Transverse colon (tissue), 4 donors: ENCODE data around the gene CEACAM1. TPM values are rescaled to one million over a fixed set of nuclear protein-coding genes. Genes with fewer than 3 reads are reported as not detected.
A peak's percentile ranks its signal among the peaks of the same experiment; 100 is the strongest.

Experiments used
- DNase-seq: peaks from one replicate; pipeline ENCODE4 v3.0.0-alpha.2; 2019
- H3K27ac ChIP-seq, 4 donors: fragments of 200-600 bp; sonication (generic); 2 replicates each; pipeline ENCODE4 v1.5.1; 2016 to 2018; ENCODE audit warnings: inconsistent platforms in 4 of 4
- H3K27me3 ChIP-seq: fragments of 200-600 bp; sonication (generic); 2 replicates; pipeline ENCODE4 v1.5.1; 2017; ENCODE audit warnings: inconsistent platforms
- H3K36me3 ChIP-seq, 4 donors: fragments of 200-600 bp; sonication (generic); 2 replicates each; pipeline ENCODE4 v1.5.1; 2017 to 2019; ENCODE audit warnings: inconsistent platforms in 4 of 4
- H3K4me1 ChIP-seq, 4 donors: fragments of 200-600 bp; sonication (generic); 2 replicates each; pipeline ENCODE4 v1.5.1; 2017 to 2020; ENCODE audit warnings: inconsistent platforms in 4 of 4
- H3K4me3 ChIP-seq, 4 donors: fragments of 200-600 bp; sonication (generic); 1 replicate in 1 of 4; 2 replicates in 3 of 4; pipeline versions ENCODE4 v1.5.1 to v1.6.1; 2017 to 2019; ENCODE audit warnings: inconsistent platforms in 4 of 4
- H3K9me3 ChIP-seq, 2 donors: fragments of 200-600 bp; sonication (generic); 2 replicates each; pipeline ENCODE4 v1.5.1; 2017 to 2019; ENCODE audit warnings: inconsistent platforms in 2 of 2
- CTCF ChIP-seq, 5 experiments: fragments of 200-600 bp in 3 of 5; fragments of 450-650 bp in 2 of 5; sonication (generic) in 3 of 5; IDR thresholded peaks; 1 replicate in 2 of 5; 2 replicates in 3 of 5; pipeline ENCODE4 v1.5.1; 2016 to 2017; ENCODE audit warnings: antibody characterized with exemption in 5 of 5, inconsistent platforms in 3 of 5, mild to moderate bottlenecking in 2 of 5, moderate library complexity in 1 of 5
- EP300 ChIP-seq: sonication (generic); formaldehyde crosslinking; IDR thresholded peaks from one replicate; pipeline ENCODE4 v1.6.1; 2017; ENCODE audit warnings: antibody characterized with exemption, low read depth
- POLR2A ChIP-seq: fragments of 450-650 bp; IDR thresholded peaks from one replicate; pipeline ENCODE4 v1.6.1; 2016; ENCODE audit warnings: antibody characterized with exemption, mild to moderate bottlenecking, moderate library complexity
- POLR2AphosphoS5 ChIP-seq, 3 donors: sonication (generic); formaldehyde crosslinking; IDR thresholded peaks; one replicate each; pipeline ENCODE4 v1.6.1; 2016; ENCODE audit warnings: antibody characterized with exemption in 3 of 3
- WGBS, 2 donors: methylation state at CpG; one replicate each; pipeline ENCODE4 v1.1.5; 2018; ENCODE audit warnings: low coverage in 1 of 2; 5-methylcytosine and 5-hydroxymethylcytosine counted together
- in situ Hi-C, 4 donors: fragments of 200-750 bp; cut with MboI; loops; one replicate each; pipeline versions ENCODE4 v1.15.0 to v1.15.1; 2017; ENCODE audit warnings: low sequenced_read_pairs in 3 of 4, low pct_ligation_motif_present in 1 of 4, low pct_unique_long_range_greater_than_20kb in 1 of 4
- intact Hi-C: fragments of 100-400 bp; cut with DNase I; formaldehyde crosslinking; loops from one replicate; pipeline ENCODE4 v1.15.1; 2023; ENCODE audit warnings: low total_unique reads
- total RNA-seq, 4 donors: library from RNA; depleted of rRNA; stranded (reverse); fragments of >200 nt; gene quantifications; one replicate each; pipeline ENCODE4 v1.1.0, GENCODE V29; 2016

Gene CEACAM1
- 100 to 1,000 TPM in 3 of 4 donors, 10 to 100 TPM in 1; 38.6 to 835 (median 564) TPM for total RNA-seq

- TF ChIP-seq CTCF (IDR thresholded peaks at IDR 0.05) = no peak
- TF ChIP-seq POLR2AphosphoS5 (IDR thresholded peaks at IDR 0.05) = peak; percentile 39 to 88 (median 87)
- peak; percentile 84 for TF ChIP-seq POLR2A
- Histone ChIP-seq H3K9me3 (no peaks in the 10 kb centered on the region), H3K4me3 (peak within 1 kb of the TSS in 2 of 4 donors; percentile 21 to 53), H3K36me3 (no peaks in the 10 kb centered on the region), H3K27me3 (no peaks in the 10 kb centered on the region), H3K4me1 (peaks cover 6 to 17% (median 10%) of the 10 kb centered on the region in 4 donors), H3K27ac (peak within 1 kb of the TSS; percentile 78 to 88 (median 85))
- 38 to 43% methylated on average over 1 to 7 of the region's 7 CpGs for WGBS, 2 donors
- intact Hi-C loops (loop anchor here (1.0 kb wide), 1 partner anchor 78 kb away; no protein-coding TSS in a partner anchor), in situ Hi-C loops (loop anchor here in 3 of 4 donors (5.0 to 10.0 kb wide), 2 partner anchors 74 to 76 kb away; no protein-coding TSS in a partner anchor)
- peak; percentile 84 for DNase-seq
Observed at GRCh38 chr19:42528354-42529247, at the start of gene CEACAM1. Gene CEACAM1, minus strand, starts transcription at chr19:42528481. Its CDS starts 107 bp downstream, at chr19:42528374.

- Histone ChIP-seq H3K4me1 (peaks cover 0 to 40% (median 20%) of the 10 kb centered on the region in 4 donors), H3K27ac (peak overlapping the region; percentile 70 to 77 (median 76)), H3K36me3 (no peaks in the 10 kb centered on the region), H3K27me3 (no peaks in the 10 kb centered on the region), H3K9me3 (no peaks in the 10 kb centered on the region), H3K4me3 (no peak overlapping the region)
- WGBS, 2 donors = 25 to 33% methylated on average over 1 of the region's 1 CpG
- TF ChIP-seq EP300 (no peak), POLR2AphosphoS5 (IDR thresholded peaks at IDR 0.05) (peak in 1 of 3 donors; percentile 48), CTCF (IDR thresholded peaks at IDR 0.05) (peak in 2 of 5 experiments; percentile 21 to 34)
- in situ Hi-C loops = no loop called here
- peak; percentile 40 for DNase-seq
- intact Hi-C loops = no loop called here
Observed at GRCh38 chr19:42577016-42577415, 48.7 kb upstream of the CEACAM1 start.

- no peaks in the 10 kb centered on the region for H3K27me3 ChIP-seq
- peak overlapping the region; percentile 68 to 77 (median 72) for H3K27ac ChIP-seq
- TF ChIP-seq POLR2AphosphoS5 (IDR thresholded peaks at IDR 0.05) (no peak), POLR2A (no peak), CTCF (IDR thresholded peaks at IDR 0.05) (no peak), EP300 (no peak)
- H3K9me3 ChIP-seq = no peaks in the 10 kb centered on the region
- no peaks in the 10 kb centered on the region for H3K36me3 ChIP-seq
- no peak overlapping the region for H3K4me3 ChIP-seq
- H3K4me1 ChIP-seq = peaks cover 0 to 40% (median 20%) of the 10 kb centered on the region in 4 donors
- intact Hi-C loops (no loop called here), in situ Hi-C loops (no loop called here)
- 29 to 54% methylated on average over 2 of the region's 2 CpGs for WGBS, 2 donors
- no peak for DNase-seq
Observed at GRCh38 chr19:42576241-42576640, 48.0 kb upstream of the CEACAM1 start.

- DNase-seq = no peak
- TF ChIP-seq POLR2AphosphoS5 (IDR thresholded peaks at IDR 0.05) (no peak), POLR2A (no peak), CTCF (IDR thresholded peaks at IDR 0.05) (no peak), EP300 (no peak)
- intact Hi-C loops = no loop called here
- Histone ChIP-seq H3K4me1 (peaks cover 0 to 40% (median 20%) of the 10 kb centered on the region in 4 donors), H3K4me3 (no peak overlapping the region), H3K9me3 (no peaks in the 10 kb centered on the region), H3K27ac (peak overlapping the region; percentile 13 to 46 (median 36)), H3K27me3 (no peaks in the 10 kb centered on the region), H3K36me3 (no peaks in the 10 kb centered on the region)
- in situ Hi-C loops = no loop called here
- WGBS, 2 donors = 16% methylated on average over 1 of the region's 1 CpG; no CpG with 5 or more reads in 1 of the 2 donors
Observed at GRCh38 chr19:42573642-42574041, 45.4 kb upstream of the CEACAM1 start.
